HCT116 (cell line): ENCODE results near the gene TMEM147. TPM values are rescaled to one million over a fixed set of nuclear protein-coding genes. Genes with fewer than 3 reads are reported as not detected.

ENCODE experiments used
- ATAC-seq: fragments of 200-7000 bp; cut with Tn5 transposase; 2 replicates; pipeline ENCODE4 v1.9.1; 2020; ENCODE audit warnings: mild to moderate bottlenecking, moderate library complexity
- BruUV-seq: library from RNA; stranded (reverse); fragments of 400-500 nt; replicated peaks from 2 replicates; lab custom pipeline; 2021; lab: Mats Ljungman, UMichigan
- CTCF ChIA-PET: fragments of 300-600 bp; sonication (Branson Sonifier 250); formaldehyde crosslinking; loops from one replicate; lab custom pipeline; 2021; ENCODE audit warnings: antibody characterized with exemption; lab: Charles Lee
- POLR2A ChIA-PET: fragments of 300-600, 350-600 bp; sonication (Branson Sonifier 250); formaldehyde crosslinking; loops from one replicate; lab custom pipeline; 2021; ENCODE audit warnings: antibody characterized with exemption; lab: Charles Lee
- RAD21 ChIA-PET, 2 experiments: fragments of 300-600 bp; sonication (Branson Sonifier 250); formaldehyde crosslinking; loops; one replicate each; lab custom pipeline; 2023; ENCODE audit warnings: low total read pairs in 2 of 2; ENCODE audit not compliant: uncharacterized antibody in 2 of 2, unreplicated experiment in 2 of 2, low non-redundant PET in 1 of 2; lab: Charles Lee
- DNase-seq: peaks from one replicate; pipeline ENCODE4 v3.0.0-alpha.2; 2010; ENCODE audit warnings: low read depth, low spot score
- H2AFZ ChIP-seq: fragments of 200-600 bp; shearing (Covaris generic), sonication (generic); 2 replicates; pipeline ENCODE4 v1.6.1; 2017; ENCODE audit warnings: low read depth, mixed run types, mixed read lengths, antibody characterized with exemption, low read length; ENCODE audit not compliant: poor library complexity, severe bottlenecking
- H3K27ac ChIP-seq: 2 replicates; pipeline ENCODE4 v1.5.1; 2012; ENCODE audit warnings: low read depth, low read length
- H3K27me3 ChIP-seq: fragments of 200-600 bp; sonication (generic); 2 replicates; pipeline ENCODE4 v1.6.1; 2016; ENCODE audit warnings: mixed run types, low read length, mixed read lengths; ENCODE audit not compliant: insufficient read depth
- H3K36me3 ChIP-seq, 2 experiments: fragments of 200-500 bp in 1 of 2; fragments of 200-600 bp in 1 of 2; sonication (Bioruptor generic) in 1 of 2; sonication (generic) in 1 of 2; 2 replicates each; pipeline versions ENCODE4 v1.5.1 to v1.6.1; 2014 to 2016; ENCODE audit warnings: low read length in 2 of 2, inconsistent platforms in 1 of 2, mixed read lengths in 1 of 2, mixed run types in 1 of 2; ENCODE audit not compliant: insufficient read depth in 2 of 2, control insufficient read depth in 1 of 2
- H3K4me1 ChIP-seq, 2 experiments: fragments of 200-600 bp in 1 of 2; sonication (generic) in 1 of 2; 2 replicates each; pipeline versions ENCODE4 v1.5.1 to v1.6.1; 2012 to 2017; ENCODE audit warnings: low read length in 2 of 2, inconsistent platforms in 1 of 2, mild to moderate bottlenecking in 1 of 2, mixed read lengths in 1 of 2, mixed run types in 1 of 2, moderate library complexity in 1 of 2; ENCODE audit not compliant: insufficient read depth in 2 of 2, control insufficient read depth in 1 of 2
- H3K4me2 ChIP-seq: fragments of 200-600 bp; sonication (generic); 2 replicates; pipeline ENCODE4 v1.6.1; 2017; ENCODE audit warnings: mixed run types, low read length, mixed read lengths
- H3K4me3 ChIP-seq, 2 experiments: fragments of 200-600 bp in 1 of 2; sonication (generic) in 1 of 2; replicated peaks in 1 of 2; 2 replicates each; pipeline ENCODE4 v1.5.1; 2011 to 2016; ENCODE audit warnings: low read length in 2 of 2, control low read depth in 1 of 2, low read depth in 1 of 2, mild to moderate bottlenecking in 1 of 2, mixed read lengths in 1 of 2, mixed run types in 1 of 2
- H3K79me2 ChIP-seq: fragments of 200-600 bp; sonication (generic); 2 replicates; pipeline ENCODE4 v1.6.1; 2017; ENCODE audit warnings: mild to moderate bottlenecking, mixed run types, low read length, moderate library complexity, mixed read lengths; ENCODE audit not compliant: insufficient read depth
- H3K9ac ChIP-seq: fragments of 200-600 bp; sonication (generic); 2 replicates; pipeline ENCODE4 v1.6.1; 2016; ENCODE audit warnings: low read length, mixed read lengths
- H3K9me2 ChIP-seq: fragments of 200-600 bp; sonication (generic), shearing (Covaris generic); 2 replicates; pipeline ENCODE4 v1.6.1; 2017; ENCODE audit warnings: mixed run types, mild to moderate bottlenecking, moderate library complexity; ENCODE audit not compliant: insufficient read depth
- H3K9me3 ChIP-seq, 2 experiments: fragments of 200-500 bp in 1 of 2; fragments of 200-600 bp in 1 of 2; sonication (Bioruptor generic) in 1 of 2; sonication (generic) in 1 of 2; 2 replicates each; pipeline ENCODE4 v1.6.1; 2014 to 2017; ENCODE audit warnings: low read length in 2 of 2, mixed read lengths in 2 of 2, inconsistent platforms in 1 of 2, low read depth in 1 of 2, mild to moderate bottlenecking in 1 of 2, mixed run types in 1 of 2, moderate library complexity in 1 of 2; ENCODE audit not compliant: control insufficient read depth in 1 of 2, insufficient read depth in 1 of 2
- H4K20me1 ChIP-seq: fragments of 200-600 bp; sonication (generic), shearing (Covaris generic); 2 replicates; pipeline ENCODE4 v1.6.1; 2017; ENCODE audit warnings: mixed run types, mild to moderate bottlenecking, moderate library complexity; ENCODE audit not compliant: insufficient read depth
- CEBPB ChIP-seq: IDR thresholded peaks from 2 replicates; pipeline ENCODE4 v1.6.1; 2012; ENCODE audit warnings: low read depth
- ELF1 ChIP-seq: IDR thresholded peaks from 2 replicates; pipeline ENCODE4 v1.6.1; 2012; ENCODE audit warnings: low read depth, borderline replicate concordance
- FOSL1 ChIP-seq: IDR thresholded peaks from 2 replicates; pipeline ENCODE4 v1.6.1; 2012; ENCODE audit warnings: low read depth
- POLR2A ChIP-seq: IDR thresholded peaks from 2 replicates; pipeline ENCODE4 v1.7.0; 2011; ENCODE audit warnings: borderline replicate concordance; ENCODE audit not compliant: insufficient read depth, insufficient read length; ENCODE audit errors: extremely low read depth
- TCF7L2 ChIP-seq: IDR thresholded peaks from 2 replicates; pipeline ENCODE4 v1.7.0; 2011; ENCODE audit warnings: borderline replicate concordance, inconsistent platforms; ENCODE audit not compliant: insufficient read depth, insufficient read length; ENCODE audit errors: extremely low read depth
- intact Hi-C: fragments of 100-400 bp; cut with micrococcal nuclease; formaldehyde crosslinking; loops from 2 replicates; pipeline ENCODE4 v1.10.0; 2022
- total RNA-seq: library from RNA; stranded (reverse); gene quantifications from one replicate; pipeline ENCODE4 v1.2.1, GENCODE V29; 2021; ENCODE audit not compliant: unreplicated experiment
- TF ChIP-seq, protein P1 (sequence below): IDR thresholded peaks from 2 replicates; pipeline ENCODE4 v1.6.1; 2011; ENCODE audit warnings: mild to moderate bottlenecking, low read length, moderate library complexity; ENCODE audit not compliant: insufficient replicate concordance; ENCODE audit errors: extremely low read depth
- TF ChIP-seq, protein P2 (sequence below): IDR thresholded peaks from 2 replicates; pipeline ENCODE4 v1.6.1; 2012
- TF ChIP-seq, protein P3 (sequence below): IDR thresholded peaks from 2 replicates; pipeline ENCODE4 v1.6.1; 2012
- TF ChIP-seq, protein P4 (sequence below): IDR thresholded peaks from 2 replicates; pipeline ENCODE4 v1.6.1; 2012; ENCODE audit warnings: low read depth
- TF ChIP-seq, protein P5 (sequence below), 3 experiments: fragments of 200-600 bp in 1 of 3; sonication (generic) in 1 of 3; IDR thresholded peaks in 2 of 3; conservative IDR thresholded peaks in 1 of 3; 2 replicates each; pipeline ENCODE4 v1.5.1; 2012 to 2017; ENCODE audit warnings: low read depth in 2 of 3, low read length in 2 of 3, antibody characterized with exemption in 1 of 3, borderline replicate concordance in 1 of 3, control low read depth in 1 of 3, mild to moderate bottlenecking in 1 of 3, mixed read lengths in 1 of 3, mixed run types in 1 of 3, moderate library complexity in 1 of 3; ENCODE audit not compliant: insufficient read depth in 1 of 3

Gene TMEM147
- total RNA-seq, 1 experiment from 2014 or later, result 128 TPM

DNA sequence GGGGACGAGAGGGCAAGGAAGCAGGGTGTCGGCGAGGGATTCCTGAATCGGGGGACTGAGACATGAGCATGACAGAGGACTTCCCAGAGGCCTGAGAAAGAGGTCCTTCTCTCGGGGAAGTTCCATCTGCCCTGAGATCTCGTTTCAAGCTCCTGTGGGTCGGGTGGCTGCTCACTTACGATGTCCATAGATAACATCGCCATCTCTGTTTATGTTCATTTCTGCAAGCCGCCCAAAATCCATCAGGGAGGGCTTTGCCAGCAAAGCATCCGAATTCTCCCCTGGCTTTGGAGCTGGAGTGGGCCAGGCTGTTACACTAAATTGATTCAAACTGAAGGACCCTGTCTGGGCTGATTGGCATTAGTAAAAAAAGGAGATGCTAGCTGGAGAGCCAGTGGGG, 37.9 kb upstream of the TMEM147 start:
- DNase-seq (no peak), ATAC-seq (no peak)
- no peaks in the 10 kb centered on the region for H3K27me3 ChIP-seq
- ChIA-PET RAD21 (no interaction called here), CTCF (interaction anchor here (2.5 kb wide), 1 partner anchor 12 kb away, joined by 11 read pairs; no protein-coding TSS in a partner anchor), POLR2A (no interaction called here)
- H4K20me1 ChIP-seq, result no peaks in the 10 kb centered on the region
- H3K9me3 ChIP-seq, result no peaks in the 10 kb centered on the region
- no peaks in the 10 kb centered on the region for H3K9me2 ChIP-seq
- H3K4me1 ChIP-seq, result peaks cover 5 to 20% of the 10 kb centered on the region in 2 experiments; a peak in 3 of 4 replicates
- peaks cover 49% of the 10 kb centered on the region for H3K79me2 ChIP-seq
- peaks cover 15 to 33% of the 10 kb centered on the region in 2 experiments; a peak in 3 of 4 replicates for H3K36me3 ChIP-seq
- H3K4me2 ChIP-seq, result no peak overlapping the region
- no peak overlapping the region for H2AFZ ChIP-seq
- intact Hi-C loops, result no loop called here
- no peak overlapping the region for H3K27ac ChIP-seq
- TF ChIP-seq FOSL1, result no peak
- no TSS peak for BruUV-seq
- H3K4me3 ChIP-seq, result no peak overlapping the region
- no peak overlapping the region for H3K9ac ChIP-seq

DNA sequence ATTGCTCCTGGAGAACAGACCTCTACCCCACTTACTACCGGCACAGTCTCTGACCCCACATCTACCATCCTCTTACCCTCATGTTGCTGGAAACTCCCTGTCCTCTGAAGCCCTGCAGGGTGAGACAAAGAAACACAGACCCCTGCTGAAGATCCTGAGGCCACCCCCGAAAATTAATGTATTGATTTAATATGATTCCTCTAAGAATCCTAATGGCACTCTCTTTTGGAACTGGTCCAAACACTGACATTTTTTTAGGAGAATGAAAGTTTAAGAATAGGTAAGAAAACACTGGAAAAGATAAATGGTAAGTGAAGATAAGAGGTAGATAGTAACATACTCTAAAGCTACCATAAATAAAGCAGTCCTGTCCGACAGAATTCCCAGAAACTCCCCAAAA, 37.3 kb upstream of the TMEM147 start:
- H3K4me2 ChIP-seq, result peak overlapping the region; percentile 94; the same call in 1 of the 2 replicates
- no peak overlapping the region for H3K4me3 ChIP-seq
- H3K4me1 ChIP-seq, result peaks cover 5 to 21% of the 10 kb centered on the region in 2 experiments; a peak in 3 of 4 replicates
- ChIA-PET CTCF (interaction anchor here (1.8 to 2.5 kb wide), 2 partner anchors 13 to 155 kb away, joined by 6 to 11 read pairs; no protein-coding TSS in a partner anchor), POLR2A (interaction anchor here (1.5 kb wide), 1 partner anchor 136 kb away, joined by 6 read pairs; no protein-coding TSS in a partner anchor), RAD21 (no interaction called here)
- no peak overlapping the region for H2AFZ ChIP-seq
- ATAC-seq (no peak), DNase-seq (no peak)
- H3K79me2 ChIP-seq, result peaks cover 49% of the 10 kb centered on the region
- peaks cover 14 to 30% of the 10 kb centered on the region in 2 experiments; a peak in 3 of 4 replicates for H3K36me3 ChIP-seq
- H3K9ac ChIP-seq, result peak overlapping the region; percentile 85; the same call in 1 of the 2 replicates
- H4K20me1 ChIP-seq, result no peaks in the 10 kb centered on the region
- BruUV-seq, result no TSS peak
- no peak overlapping the region for H3K27ac ChIP-seq
- no peaks in the 10 kb centered on the region for H3K9me2 ChIP-seq
- no peaks in the 10 kb centered on the region for H3K27me3 ChIP-seq
- intact Hi-C loops, result no loop called here
- no peaks in the 10 kb centered on the region for H3K9me3 ChIP-seq
- no peak for TF ChIP-seq FOSL1
- TF ChIP-seq ELF1, result no peak
- TF ChIP-seq POLR2A, result no peak
- TF ChIP-seq, protein P1, sequence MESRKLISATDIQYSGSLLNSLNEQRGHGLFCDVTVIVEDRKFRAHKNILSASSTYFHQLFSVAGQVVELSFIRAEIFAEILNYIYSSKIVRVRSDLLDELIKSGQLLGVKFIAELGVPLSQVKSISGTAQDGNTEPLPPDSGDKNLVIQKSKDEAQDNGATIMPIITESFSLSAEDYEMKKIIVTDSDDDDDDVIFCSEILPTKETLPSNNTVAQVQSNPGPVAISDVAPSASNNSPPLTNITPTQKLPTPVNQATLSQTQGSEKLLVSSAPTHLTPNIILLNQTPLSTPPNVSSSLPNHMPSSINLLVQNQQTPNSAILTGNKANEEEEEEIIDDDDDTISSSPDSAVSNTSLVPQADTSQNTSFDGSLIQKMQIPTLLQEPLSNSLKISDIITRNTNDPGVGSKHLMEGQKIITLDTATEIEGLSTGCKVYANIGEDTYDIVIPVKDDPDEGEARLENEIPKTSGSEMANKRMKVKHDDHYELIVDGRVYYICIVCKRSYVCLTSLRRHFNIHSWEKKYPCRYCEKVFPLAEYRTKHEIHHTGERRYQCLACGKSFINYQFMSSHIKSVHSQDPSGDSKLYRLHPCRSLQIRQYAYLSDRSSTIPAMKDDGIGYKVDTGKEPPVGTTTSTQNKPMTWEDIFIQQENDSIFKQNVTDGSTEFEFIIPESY, result no peak
- TF ChIP-seq, protein P2, sequence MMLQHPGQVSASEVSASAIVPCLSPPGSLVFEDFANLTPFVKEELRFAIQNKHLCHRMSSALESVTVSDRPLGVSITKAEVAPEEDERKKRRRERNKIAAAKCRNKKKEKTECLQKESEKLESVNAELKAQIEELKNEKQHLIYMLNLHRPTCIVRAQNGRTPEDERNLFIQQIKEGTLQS, result no peak
- TF ChIP-seq, protein P3, sequence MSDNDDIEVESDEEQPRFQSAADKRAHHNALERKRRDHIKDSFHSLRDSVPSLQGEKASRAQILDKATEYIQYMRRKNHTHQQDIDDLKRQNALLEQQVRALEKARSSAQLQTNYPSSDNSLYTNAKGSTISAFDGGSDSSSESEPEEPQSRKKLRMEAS, result no peak
- TF ChIP-seq, protein P4, sequence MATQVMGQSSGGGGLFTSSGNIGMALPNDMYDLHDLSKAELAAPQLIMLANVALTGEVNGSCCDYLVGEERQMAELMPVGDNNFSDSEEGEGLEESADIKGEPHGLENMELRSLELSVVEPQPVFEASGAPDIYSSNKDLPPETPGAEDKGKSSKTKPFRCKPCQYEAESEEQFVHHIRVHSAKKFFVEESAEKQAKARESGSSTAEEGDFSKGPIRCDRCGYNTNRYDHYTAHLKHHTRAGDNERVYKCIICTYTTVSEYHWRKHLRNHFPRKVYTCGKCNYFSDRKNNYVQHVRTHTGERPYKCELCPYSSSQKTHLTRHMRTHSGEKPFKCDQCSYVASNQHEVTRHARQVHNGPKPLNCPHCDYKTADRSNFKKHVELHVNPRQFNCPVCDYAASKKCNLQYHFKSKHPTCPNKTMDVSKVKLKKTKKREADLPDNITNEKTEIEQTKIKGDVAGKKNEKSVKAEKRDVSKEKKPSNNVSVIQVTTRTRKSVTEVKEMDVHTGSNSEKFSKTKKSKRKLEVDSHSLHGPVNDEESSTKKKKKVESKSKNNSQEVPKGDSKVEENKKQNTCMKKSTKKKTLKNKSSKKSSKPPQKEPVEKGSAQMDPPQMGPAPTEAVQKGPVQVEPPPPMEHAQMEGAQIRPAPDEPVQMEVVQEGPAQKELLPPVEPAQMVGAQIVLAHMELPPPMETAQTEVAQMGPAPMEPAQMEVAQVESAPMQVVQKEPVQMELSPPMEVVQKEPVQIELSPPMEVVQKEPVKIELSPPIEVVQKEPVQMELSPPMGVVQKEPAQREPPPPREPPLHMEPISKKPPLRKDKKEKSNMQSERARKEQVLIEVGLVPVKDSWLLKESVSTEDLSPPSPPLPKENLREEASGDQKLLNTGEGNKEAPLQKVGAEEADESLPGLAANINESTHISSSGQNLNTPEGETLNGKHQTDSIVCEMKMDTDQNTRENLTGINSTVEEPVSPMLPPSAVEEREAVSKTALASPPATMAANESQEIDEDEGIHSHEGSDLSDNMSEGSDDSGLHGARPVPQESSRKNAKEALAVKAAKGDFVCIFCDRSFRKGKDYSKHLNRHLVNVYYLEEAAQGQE, result no peak
- TF ChIP-seq, protein P5, sequence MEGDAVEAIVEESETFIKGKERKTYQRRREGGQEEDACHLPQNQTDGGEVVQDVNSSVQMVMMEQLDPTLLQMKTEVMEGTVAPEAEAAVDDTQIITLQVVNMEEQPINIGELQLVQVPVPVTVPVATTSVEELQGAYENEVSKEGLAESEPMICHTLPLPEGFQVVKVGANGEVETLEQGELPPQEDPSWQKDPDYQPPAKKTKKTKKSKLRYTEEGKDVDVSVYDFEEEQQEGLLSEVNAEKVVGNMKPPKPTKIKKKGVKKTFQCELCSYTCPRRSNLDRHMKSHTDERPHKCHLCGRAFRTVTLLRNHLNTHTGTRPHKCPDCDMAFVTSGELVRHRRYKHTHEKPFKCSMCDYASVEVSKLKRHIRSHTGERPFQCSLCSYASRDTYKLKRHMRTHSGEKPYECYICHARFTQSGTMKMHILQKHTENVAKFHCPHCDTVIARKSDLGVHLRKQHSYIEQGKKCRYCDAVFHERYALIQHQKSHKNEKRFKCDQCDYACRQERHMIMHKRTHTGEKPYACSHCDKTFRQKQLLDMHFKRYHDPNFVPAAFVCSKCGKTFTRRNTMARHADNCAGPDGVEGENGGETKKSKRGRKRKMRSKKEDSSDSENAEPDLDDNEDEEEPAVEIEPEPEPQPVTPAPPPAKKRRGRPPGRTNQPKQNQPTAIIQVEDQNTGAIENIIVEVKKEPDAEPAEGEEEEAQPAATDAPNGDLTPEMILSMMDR (IDR thresholded peaks at IDR 0.05 in 2 of 3, conservative IDR thresholded peaks at IDR 0.05 in 1 of 3; ENCODE audit: borderline replicate concordance in 1 of 3, insufficient read depth in 1 of 3, low read depth in 2 of 3, low read length in 2 of 3), result no peak
- TF ChIP-seq TCF7L2, result no peak
- no peak for TF ChIP-seq CEBPB
